ENCODE data around the gene ANKRD33B.

Gene ANKRD33B

DNA sequence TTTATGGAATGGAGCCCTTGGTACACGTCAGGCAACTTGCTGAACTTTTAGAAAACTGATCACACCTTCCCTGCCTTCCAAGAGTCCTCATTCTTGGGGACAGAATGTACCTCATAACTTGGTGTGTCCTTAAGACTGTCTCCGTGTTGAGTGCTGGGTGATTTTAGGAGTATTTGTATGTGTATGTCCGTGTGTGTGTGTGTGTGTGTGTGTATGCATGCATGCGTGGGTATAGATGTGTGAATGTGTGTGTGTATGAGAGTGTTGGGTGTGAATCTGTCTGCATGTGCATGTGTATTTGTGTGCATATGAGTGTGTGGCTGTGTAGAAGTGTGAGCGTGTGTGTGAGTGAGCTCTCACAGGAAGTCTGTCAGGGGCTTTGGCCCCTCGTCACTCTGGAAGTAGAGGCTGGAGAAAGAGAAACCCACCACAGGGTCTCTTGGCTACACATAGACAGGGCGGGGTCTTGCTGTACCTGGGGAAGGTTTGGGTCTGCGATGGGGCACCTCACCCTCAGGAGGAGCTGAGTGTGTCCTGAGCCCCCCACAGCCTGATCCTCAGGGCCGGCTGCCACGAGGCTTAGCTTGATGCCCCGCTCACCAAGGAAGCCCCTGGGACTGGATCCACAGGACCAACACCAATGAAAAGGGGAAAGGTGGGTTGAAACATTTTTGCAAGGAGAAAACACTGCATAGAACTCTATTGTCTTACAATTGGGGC, 33.1 kb upstream of the ANKRD33B start:
- TF ChIP-seq, protein P1, sequence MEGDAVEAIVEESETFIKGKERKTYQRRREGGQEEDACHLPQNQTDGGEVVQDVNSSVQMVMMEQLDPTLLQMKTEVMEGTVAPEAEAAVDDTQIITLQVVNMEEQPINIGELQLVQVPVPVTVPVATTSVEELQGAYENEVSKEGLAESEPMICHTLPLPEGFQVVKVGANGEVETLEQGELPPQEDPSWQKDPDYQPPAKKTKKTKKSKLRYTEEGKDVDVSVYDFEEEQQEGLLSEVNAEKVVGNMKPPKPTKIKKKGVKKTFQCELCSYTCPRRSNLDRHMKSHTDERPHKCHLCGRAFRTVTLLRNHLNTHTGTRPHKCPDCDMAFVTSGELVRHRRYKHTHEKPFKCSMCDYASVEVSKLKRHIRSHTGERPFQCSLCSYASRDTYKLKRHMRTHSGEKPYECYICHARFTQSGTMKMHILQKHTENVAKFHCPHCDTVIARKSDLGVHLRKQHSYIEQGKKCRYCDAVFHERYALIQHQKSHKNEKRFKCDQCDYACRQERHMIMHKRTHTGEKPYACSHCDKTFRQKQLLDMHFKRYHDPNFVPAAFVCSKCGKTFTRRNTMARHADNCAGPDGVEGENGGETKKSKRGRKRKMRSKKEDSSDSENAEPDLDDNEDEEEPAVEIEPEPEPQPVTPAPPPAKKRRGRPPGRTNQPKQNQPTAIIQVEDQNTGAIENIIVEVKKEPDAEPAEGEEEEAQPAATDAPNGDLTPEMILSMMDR (IDR thresholded peaks at IDR 0.05; ENCODE audit: control insufficient read depth, extremely low read depth, insufficient read depth), result no peak
- no peak for DNase-seq (ENCODE audit: low read depth)
- H3K4me3 ChIP-seq (ENCODE audit: low read depth, low read length), result no peak overlapping the region

DNA sequence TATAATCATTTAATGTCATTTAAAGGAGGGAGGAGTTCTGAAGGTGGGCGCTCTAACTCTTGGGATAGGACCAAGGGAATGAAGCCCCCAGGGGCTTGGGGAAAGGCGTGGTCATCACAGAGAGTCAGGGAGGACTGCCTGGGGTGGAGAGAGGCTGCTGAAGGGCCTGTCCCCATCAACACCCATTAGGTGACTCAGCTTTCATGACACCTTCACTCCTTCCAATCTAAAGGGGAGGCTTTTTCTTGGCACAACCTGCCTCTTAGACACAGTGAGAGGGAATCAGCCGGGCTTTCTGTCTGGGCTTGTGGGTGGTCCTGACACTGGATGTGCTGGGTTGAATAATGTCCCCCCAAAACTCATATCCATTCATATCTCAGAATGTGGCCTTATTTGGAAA, 31.4 kb upstream of the ANKRD33B start:
- no peak for DNase-seq (ENCODE audit: low read depth)
- TF ChIP-seq, protein P1 (IDR thresholded peaks at IDR 0.05; ENCODE audit: control insufficient read depth, extremely low read depth, insufficient read depth), result no peak
- no peak overlapping the region for H3K4me3 ChIP-seq (ENCODE audit: low read depth, low read length)

DNA sequence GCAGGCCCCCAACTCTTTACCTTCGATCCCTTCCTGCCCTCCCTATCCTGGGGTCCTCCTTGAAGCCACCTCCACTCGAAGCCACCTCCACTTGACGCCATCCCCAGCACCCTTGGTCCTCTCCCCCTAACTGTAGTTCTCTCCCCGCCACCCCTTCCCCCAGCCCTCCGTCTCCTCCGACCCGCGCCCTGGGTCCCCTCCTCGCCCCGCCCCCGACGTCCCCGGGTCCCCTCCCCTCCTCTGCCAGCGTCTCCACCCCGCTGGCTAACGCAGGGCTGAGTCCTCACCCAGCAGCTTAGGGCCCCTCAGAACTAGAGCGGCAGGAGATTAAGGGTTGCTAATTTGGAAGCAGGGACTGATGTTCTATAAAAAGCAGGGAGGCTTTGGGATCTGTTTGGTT, 30.6 kb upstream of the ANKRD33B start:
- no peak overlapping the region for H3K4me3 ChIP-seq (ENCODE audit: low read depth, low read length)
- TF ChIP-seq, protein P1 (IDR thresholded peaks at IDR 0.05; ENCODE audit: control insufficient read depth, extremely low read depth, insufficient read depth), result no peak
- no peak for DNase-seq (ENCODE audit: low read depth)

DNA sequence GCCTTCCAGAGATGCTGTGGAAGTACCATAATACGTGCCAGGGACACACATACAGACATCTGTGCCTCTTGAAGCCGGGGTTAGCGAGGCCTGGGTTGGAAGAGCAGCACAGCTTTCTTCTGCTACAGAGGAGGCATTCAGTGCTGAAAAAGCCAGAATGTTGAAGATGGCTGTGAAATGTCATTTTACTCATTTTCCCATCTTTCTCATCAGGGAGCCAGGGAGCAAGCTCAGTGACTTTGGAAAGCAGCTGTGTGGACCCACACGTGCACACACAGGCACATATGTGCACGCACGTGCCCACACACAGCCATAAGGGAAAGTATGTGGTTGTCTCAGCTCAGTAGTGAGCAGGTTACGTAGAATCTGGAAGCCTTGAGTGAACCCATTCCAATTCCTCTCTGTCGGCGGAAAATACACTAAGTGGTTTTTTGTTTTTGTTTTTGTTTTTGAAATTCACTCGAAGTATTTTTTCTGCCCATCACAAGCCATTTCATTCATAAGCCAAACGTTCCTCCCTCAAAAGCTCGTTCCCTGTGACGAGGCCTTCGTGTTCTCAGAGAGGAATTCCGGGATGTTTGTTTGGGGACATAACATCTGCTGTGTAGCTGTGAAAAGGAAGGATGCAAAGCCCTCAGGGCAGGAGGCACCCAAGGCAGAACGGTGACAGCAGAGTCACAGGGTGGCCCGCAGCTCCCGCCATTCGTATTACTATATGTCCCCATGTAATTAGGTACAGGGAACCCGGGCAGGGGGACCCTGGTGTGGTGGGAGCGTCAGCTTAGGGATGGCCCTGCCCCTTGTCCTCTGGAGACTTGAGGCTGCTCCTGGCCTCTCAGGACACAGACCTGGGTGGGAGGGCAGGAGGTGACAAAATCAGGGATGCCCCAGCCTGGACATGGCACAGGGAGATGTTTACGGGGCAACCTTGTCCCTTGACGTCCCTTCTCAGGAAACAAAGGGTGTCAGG, 29.0 kb upstream of the ANKRD33B start:
- H3K4me3 ChIP-seq (ENCODE audit: low read depth, low read length), result no peak overlapping the region
- DNase-seq (ENCODE audit: low read depth), result no peak
- TF ChIP-seq, protein P1 (IDR thresholded peaks at IDR 0.05; ENCODE audit: control insufficient read depth, extremely low read depth, insufficient read depth), result no peak

DNA sequence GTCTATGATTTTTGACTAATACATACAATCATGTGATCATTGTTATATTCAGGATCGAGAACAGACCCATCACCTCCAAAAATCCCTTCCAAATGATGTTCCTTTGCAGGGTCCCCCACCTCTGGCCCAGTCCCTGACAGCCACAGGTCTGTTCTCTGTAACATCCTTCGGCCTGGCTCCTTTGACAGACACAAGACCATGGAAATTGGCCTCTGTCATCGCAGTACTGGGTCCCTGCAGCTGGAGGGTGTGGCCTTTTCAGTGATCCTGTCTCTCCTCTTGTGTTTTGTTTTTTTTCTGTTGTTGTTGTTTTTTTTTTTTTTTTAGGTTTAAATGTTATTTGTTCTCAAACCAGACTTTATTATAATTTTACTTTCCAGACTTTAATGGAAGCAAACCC, 27.4 kb upstream of the ANKRD33B start:
- no peak overlapping the region for H3K4me3 ChIP-seq (ENCODE audit: low read depth, low read length)
- TF ChIP-seq, protein P1 (IDR thresholded peaks at IDR 0.05; ENCODE audit: control insufficient read depth, extremely low read depth, insufficient read depth), result no peak
- no peak for DNase-seq (ENCODE audit: low read depth)

DNA sequence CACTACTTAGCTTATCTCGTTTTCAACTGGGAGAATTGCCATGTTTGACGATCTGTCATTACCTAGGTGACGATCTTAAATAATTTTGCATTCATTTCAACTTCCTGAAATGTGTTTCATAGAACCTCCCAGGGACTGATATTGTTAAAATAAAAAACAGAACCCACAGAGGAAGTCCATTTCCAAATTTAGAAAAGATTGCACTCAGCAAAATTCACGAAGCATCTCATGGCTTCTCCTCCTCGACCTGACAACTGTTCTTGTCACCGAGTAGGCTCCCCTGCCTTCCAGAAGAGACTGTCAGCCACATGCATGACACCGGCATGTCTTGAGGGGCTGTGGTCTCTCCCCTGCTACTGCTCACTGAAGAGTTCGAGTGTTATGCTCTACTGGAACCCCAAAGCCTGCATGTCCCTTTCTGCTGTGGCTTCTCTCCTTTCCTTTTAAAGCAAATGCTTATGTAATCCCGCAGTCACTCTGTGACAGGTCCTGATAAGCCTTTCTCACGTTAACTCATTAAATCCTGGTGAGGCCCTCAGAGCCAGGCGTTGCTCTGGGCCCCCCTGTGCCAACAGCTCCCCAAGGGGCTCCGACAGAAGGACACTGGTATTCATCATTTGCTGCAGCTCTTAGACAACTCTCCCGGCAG, 26.8 kb upstream of the ANKRD33B start:
- H3K4me3 ChIP-seq (ENCODE audit: low read depth, low read length), result no peak overlapping the region
- TF ChIP-seq, protein P1 (IDR thresholded peaks at IDR 0.05; ENCODE audit: control insufficient read depth, extremely low read depth, insufficient read depth), result no peak
- no peak for DNase-seq (ENCODE audit: low read depth)

Data from LNCaP clone FGC (cell line).